ENCODE data around the gene PNP.

DNA sequence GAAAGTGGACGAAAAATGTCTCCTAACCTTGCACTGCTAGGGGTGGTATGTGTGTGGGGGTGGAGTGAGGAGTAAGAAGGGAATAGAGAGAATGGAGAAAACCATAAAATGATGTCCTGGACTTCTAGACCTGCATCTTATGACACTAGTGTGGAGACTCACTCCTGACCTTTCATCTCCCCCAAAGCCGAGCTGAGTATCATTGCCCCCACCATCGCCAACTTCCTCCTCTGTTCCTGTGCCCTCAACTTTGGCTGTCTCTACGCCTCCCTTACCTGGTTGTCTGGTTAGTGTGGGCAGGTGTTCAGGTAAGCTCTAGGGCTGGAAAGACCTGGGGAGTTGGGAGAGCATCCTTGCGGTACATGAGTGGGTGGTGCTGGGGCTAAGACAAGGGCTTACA is 28.7 kb upstream of the PNP start:
- TF ChIP-seq TCF12 (IDR thresholded peaks at IDR 0.05; ENCODE audit: low read depth, low read length) = no peak
- TF ChIP-seq ZNF274 (IDR thresholded peaks at IDR 0.05; ENCODE audit: insufficient read depth, insufficient read length) = no peak
- TF ChIP-seq HDAC6 (IDR thresholded peaks at IDR 0.05; ENCODE audit: unreplicated experiment) = no peak
- TF ChIP-seq RFX5 (IDR thresholded peaks at IDR 0.05; ENCODE audit: low read depth, low read length) = no peak
- no peak for TF ChIP-seq POLR2AphosphoS5 (IDR thresholded peaks at IDR 0.05; ENCODE audit: low read length)
- TF ChIP-seq, protein P1, sequence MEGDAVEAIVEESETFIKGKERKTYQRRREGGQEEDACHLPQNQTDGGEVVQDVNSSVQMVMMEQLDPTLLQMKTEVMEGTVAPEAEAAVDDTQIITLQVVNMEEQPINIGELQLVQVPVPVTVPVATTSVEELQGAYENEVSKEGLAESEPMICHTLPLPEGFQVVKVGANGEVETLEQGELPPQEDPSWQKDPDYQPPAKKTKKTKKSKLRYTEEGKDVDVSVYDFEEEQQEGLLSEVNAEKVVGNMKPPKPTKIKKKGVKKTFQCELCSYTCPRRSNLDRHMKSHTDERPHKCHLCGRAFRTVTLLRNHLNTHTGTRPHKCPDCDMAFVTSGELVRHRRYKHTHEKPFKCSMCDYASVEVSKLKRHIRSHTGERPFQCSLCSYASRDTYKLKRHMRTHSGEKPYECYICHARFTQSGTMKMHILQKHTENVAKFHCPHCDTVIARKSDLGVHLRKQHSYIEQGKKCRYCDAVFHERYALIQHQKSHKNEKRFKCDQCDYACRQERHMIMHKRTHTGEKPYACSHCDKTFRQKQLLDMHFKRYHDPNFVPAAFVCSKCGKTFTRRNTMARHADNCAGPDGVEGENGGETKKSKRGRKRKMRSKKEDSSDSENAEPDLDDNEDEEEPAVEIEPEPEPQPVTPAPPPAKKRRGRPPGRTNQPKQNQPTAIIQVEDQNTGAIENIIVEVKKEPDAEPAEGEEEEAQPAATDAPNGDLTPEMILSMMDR (IDR thresholded peaks at IDR 0.05 in 2 of 3, conservative IDR thresholded peaks at IDR 0.05 in 1 of 3; ENCODE audit: control insufficient read depth in 2 of 3, extremely low read depth in 1 of 3, insufficient read depth in 1 of 3, low read depth in 3 of 3, low read length in 3 of 3) = no peak
- TF ChIP-seq FOS (IDR thresholded peaks at IDR 0.05; ENCODE audit: borderline replicate concordance, extremely low read depth, insufficient read length) = no peak
- no peak for TF ChIP-seq CHD2 (IDR thresholded peaks at IDR 0.05; ENCODE audit: borderline replicate concordance, low read depth, low read length)
- no peak for TF ChIP-seq EZH2 (IDR thresholded peaks at IDR 0.05; ENCODE audit: borderline replicate concordance, control insufficient read depth, low read depth, low read length)
- TF ChIP-seq, protein P2, sequence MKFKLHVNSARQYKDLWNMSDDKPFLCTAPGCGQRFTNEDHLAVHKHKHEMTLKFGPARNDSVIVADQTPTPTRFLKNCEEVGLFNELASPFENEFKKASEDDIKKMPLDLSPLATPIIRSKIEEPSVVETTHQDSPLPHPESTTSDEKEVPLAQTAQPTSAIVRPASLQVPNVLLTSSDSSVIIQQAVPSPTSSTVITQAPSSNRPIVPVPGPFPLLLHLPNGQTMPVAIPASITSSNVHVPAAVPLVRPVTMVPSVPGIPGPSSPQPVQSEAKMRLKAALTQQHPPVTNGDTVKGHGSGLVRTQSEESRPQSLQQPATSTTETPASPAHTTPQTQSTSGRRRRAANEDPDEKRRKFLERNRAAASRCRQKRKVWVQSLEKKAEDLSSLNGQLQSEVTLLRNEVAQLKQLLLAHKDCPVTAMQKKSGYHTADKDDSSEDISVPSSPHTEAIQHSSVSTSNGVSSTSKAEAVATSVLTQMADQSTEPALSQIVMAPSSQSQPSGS (IDR thresholded peaks at IDR 0.05; ENCODE audit: low read length) = no peak
